Urothelium cell line (cell line): ENCODE data around the gene PPP1R9A.

Experiments
- DNase-seq: peaks from one replicate; pipeline ENCODE4 v3.0.0; 2011; ENCODE audit warnings: low spot score, mixed read lengths
- FAIRE-seq: peaks from 2 replicates; lab custom pipeline; 2011; peaks lifted over from hg19 to GRCh38; lab: Jason Lieb, UNC

Gene PPP1R9A

DNA sequence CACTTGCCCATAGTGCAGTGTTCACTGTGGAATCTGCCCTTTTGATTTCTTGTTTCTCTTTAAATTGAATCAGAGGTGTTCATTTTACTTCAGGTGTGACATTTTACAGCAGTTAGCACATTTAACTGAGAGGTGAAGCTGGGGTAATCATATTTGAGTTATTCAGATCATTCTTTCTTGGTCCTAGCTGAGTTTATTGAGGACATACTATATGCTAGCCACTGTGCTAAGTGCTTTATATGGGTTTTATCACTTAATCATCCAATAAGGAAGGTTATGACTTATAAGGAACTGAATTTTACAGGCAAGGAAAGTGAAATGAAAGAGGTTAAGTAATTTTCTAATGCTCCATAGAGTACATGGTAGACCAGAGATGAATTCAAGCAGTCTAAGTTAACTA is 337.2 kb downstream of the PPP1R9A start:
- DNase-seq (no peak), FAIRE-seq (no peak)

DNA sequence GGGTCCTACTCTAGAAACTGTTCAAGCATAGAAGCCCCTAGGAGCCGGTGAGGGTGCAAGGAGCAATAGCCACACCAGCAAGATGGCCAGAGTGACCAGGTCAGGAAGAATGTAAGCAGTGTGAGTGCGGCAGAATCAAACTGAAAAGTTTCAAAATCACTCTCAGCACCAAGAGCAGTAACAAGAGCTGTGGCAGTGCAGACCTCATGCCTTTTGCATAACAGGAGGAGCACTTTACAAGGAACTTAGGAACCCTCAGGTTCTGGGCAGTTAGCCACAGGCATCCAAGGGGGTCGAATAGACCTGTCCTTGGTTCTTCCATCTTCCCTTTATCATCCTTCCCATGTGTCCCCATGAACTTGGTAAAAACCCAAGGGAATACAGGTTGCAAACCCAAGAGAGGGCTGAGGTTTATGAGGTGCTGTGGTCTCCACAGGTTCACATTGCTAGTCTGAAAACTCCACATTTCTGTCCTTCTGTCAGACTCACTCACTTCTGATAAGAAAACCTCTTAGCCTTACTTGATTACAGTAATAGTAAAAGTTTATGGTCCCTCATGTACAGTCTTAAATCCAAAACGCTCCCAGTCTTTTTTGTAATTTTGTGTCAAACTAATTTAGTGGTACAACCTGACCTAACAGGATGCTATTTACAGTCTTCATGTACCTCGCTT is 338.6 kb downstream of the PPP1R9A start:
- no peak for DNase-seq
- no peak for FAIRE-seq

DNA sequence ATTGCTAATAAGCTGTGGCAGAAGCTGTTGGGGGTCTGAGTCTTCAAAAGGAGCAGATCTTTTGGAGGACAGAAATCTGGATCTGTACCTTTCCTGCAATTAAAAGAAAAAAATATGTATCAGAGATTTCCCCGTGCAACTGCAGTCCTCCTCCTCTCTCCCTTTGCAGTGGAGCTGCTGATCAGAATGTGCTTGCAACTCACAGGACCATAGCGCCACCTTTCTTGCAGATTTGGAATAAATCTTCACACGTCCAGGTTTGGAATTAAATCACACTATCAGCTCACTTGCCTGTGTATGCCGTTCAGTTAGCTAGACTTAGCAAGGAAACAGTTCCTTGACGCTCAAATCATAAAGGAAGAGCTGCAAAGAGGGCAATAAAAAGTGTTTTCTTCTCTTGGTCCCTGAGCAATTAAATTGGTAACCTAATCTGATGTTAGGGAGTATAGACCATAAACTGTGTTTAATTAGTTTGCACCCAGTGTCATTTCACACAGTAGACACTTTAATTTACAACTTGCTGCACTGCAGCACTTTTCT is 339.5 kb downstream of the PPP1R9A start:
- DNase-seq = peak; percentile 78
- peak; percentile 96 for FAIRE-seq

DNA sequence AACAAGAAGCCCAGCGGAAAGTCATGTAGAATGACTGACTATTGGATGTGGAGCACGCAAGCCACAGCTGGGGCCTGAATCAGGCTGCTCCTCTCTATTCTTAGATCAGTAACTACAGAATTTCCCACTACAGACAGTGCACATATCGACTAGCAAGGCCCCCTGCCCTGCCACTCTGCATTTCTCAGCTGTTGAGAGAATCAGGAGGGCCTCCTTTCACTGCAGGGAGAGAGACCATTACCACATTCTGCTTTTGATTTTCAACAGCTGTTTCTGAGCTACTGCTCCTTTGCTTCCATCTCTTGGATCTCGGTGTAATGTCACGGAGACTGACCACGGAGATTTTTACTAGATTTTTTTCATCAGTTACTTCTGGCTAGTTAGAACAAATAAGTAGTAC is 343.2 kb downstream of the PPP1R9A start:
- DNase-seq (no peak), FAIRE-seq (no peak)

DNA sequence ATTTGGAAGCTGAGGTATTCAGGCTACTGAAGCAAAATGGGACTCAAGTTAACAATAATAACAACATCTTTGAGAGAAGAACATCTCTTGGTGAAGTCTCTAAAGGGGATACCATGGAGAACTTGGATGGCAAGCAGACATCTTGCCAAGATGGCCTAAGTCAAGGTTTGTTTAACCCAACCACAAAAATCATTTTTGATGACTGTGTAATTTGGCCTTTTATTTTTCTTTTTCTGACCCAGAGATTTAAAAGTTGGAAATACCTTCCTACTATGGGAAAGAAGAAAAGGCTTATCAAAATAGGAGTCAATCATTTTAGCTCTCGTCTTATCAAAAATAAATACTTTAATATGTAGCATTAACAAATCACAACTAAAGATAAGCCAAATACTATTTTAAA is 344.6 kb downstream of the PPP1R9A start:
- FAIRE-seq (no peak), DNase-seq (no peak)

DNA sequence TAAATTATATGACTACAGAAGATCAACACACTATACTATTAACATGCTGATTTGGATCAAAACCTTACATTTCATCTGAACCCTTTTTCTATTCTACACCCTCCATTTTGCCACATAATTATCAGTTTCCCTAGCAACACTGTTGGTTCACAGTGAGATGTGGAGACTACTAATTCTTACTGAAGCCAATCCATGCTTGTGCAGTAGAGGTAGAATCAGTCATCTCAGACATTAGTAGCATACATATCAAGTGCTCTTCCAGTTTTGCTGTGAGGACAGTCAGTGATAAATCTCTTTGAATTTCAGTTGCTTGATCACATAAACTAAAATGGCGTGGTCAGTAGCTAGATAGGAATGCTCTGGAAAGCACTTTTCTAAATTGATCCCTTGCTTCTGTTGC is 346.6 kb downstream of the PPP1R9A start:
- FAIRE-seq (peak; percentile 27), DNase-seq (no peak)

DNA sequence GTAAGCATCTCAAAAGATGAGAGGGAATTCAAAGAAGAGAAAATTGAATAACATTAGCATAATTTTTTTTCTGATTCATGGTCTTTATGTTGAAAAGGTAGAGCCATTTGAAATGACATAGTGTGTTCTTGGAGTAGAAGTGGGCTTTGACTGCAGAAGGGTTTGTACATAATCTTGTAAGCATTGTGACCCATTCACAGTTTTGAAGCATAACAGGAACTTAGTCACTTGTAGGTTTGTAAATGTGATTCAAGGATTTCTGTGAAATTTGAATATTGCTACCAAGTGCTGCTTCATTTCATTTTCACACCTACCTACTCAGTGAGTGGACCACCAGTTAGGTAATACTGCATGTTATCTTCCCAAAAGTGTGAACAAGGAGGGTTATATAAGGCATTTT is 348.3 kb downstream of the PPP1R9A start:
- FAIRE-seq (no peak), DNase-seq (no peak)

DNA sequence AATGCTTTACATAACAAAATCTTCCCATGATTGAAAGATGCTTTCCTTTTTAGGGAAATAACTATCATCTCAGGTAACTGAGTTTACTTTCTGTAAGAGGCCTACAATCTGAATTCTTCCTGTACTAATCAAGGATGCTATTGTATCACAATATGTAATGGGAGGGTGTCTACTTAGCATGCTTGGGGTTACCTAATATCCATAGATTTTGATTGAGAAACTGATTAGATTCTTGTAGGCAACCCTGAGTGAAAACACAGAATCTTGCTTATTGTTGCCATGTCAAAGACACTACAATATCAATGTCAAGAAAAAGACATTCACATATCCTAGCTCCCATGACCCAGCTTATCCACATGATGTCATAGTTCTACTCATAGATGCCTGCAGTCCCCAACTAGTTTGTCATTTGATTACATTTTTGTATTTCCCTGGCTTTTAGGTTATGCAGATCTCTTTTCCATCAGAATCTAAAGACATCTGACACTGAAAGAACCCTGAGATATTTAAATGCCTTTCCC is 354.6 kb downstream of the PPP1R9A start:
- FAIRE-seq (no peak), DNase-seq (no peak)

DNA sequence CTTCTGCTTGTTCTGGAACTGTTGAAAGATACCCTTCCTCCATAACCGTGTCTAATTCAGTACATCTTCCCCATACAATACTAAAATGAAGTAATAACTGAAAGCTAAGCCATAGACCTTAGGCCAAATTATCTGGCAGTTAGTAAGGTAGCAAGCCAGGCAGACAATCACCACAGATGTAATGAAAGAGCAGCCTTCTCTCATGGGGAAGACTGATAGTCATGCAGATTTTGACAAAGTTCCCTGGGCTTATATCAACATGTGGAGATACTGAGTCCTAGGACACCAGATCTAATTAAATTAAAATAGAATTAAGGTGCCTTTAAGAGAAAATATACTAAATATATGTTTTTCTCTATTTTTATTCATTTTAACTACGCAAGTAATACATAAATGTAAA is 355.5 kb downstream of the PPP1R9A start:
- DNase-seq (no peak), FAIRE-seq (no peak)

DNA sequence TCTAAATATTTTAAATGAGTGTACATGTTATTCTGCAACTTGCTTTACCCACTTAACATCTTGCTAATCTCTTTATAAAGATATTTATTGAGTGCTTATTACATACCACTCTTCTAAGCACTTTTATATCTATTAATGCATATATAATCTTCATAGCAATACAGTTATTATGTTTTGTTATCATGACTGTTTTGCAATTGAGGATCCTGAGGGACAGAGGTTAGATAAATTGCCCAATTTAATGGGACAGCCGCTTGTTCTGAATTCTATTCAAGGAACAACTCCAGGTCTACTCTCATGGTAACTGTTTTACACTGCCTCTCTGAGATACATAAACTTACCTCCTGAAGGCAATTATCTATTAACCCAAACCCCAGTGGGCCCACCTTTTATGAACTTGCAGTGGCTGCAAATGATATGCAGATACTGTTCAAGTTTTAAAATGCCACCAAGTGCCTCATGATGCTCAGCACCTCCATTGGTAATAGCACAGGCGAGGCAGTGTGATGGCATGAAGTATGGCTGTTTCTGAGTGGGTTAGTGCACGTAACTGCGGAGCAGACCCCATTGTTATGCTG is 356.5 kb downstream of the PPP1R9A start:
- no peak for DNase-seq
- FAIRE-seq = peak; percentile 79

DNA sequence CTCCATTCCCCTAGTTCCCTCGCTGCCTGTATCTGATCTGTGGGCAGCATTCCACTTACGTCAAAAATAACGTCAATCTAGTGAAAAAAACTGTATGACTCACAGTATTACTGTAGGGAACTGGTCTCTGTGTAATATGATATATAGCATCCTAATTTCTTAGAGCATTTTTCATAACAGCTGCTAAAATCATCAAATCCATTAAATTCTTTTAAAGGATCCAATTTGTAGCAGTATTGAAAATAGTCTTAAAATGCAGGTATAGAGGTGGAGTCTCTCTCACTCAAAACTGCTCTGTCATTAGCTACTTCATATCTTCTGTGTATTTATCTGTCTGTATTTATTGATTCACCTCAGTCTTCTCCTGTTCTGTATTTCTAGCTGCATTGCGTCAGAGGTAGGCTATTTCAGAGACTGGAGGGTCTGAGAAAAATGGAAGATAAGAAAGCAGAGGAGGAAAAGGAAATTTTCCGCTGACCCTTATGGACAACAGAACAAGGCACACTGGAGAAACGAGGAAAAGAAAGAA is 357.0 kb downstream of the PPP1R9A start:
- no peak for FAIRE-seq
- peak; percentile 57 for DNase-seq

DNA sequence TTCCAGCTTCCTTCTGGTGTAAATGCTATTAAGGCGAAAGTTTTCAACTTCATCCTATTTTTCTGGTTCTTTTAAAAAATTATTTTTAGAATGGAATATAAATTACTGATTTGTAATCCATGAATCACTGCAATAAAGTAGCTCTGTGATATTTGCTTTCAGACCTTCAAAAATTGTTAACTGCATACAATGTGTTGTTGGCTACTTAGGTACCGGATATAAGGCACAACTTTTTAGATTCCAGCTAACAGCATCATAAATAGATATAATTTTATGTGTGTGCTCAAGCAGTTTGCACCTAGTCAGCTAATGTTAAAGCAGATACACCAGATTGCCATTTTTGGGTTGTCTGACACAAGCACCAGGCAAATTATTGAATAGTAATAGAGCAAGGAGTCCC is 358.2 kb downstream of the PPP1R9A start:
- no peak for FAIRE-seq
- DNase-seq = no peak

DNA sequence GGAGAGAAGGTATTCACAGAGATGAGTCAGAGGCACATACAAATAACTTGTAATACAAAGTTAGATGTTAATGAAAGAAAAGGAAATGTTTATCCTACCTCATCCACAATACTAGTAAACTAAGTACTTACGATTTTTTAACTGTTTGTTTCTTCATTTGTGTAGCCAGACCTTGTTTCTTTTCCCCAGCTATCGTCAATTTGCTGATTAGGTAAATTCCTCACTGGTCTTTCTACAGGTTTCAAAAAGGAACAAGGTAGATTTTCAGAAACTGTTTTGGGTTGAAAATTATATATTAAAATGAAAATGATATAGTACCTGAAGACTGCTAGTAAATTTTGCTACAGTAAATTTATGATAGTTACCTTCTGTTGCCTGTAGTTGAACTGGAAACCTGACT is 360.4 kb downstream of the PPP1R9A start:
- DNase-seq (no peak), FAIRE-seq (no peak)

DNA sequence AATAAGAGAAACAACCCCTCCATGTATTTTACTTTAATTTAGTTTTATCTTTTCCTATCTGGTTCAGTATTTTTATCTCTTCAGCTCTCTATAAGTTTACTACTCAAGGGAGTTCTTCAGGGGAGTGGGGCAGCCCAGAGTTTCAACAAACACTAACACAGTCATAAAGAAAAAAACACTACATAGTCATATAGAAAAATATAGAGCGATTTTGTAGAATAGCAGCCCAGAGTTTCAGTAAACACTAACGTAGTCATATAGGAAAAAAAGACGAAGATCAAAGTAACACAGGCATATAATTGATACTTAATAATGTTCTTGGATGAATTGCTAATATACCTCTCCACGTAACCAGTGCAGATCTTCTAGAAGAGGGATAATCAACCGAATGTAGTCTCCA is 362.2 kb downstream of the PPP1R9A start:
- DNase-seq = no peak
- no peak for FAIRE-seq

DNA sequence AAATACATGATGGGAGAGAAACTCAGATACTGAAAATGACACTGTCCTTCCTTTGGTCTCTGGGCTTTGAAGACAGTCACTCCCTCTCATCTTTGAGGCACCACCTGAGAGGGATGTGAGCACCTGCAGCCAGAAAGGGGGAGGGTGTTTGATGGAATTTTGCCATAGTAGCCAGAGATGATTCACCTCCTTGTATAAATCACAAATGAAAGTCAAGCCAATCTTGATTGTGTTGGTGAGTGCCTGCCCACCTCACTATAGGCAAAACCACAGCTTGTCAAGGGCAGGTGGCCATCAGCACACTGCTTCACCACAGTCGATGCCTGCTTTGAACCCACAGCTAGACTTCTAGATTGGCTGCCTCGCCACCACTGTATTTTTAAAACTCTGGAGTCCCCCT is 368.7 kb downstream of the PPP1R9A start:
- FAIRE-seq = no peak
- DNase-seq = peak; percentile 41

DNA sequence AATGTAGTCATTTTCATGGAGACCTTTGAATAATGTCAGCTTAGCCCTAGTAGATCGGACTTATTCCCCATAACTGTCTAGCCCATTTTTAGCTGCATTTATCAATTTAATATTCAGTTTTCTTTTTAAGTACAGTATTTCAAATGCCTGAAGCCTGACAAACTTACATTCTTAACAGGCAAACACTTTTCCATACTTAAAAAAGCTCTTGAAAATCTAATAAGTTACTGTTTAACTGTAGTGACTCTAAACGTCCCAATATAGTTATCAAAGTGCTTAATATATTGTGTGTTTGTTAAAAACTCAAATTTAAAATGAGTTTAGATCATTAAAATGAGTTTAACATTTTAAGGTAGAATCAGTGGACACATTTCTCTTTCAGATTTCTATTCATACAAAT is 372.0 kb downstream of the PPP1R9A start:
- FAIRE-seq = no peak
- no peak for DNase-seq

DNA sequence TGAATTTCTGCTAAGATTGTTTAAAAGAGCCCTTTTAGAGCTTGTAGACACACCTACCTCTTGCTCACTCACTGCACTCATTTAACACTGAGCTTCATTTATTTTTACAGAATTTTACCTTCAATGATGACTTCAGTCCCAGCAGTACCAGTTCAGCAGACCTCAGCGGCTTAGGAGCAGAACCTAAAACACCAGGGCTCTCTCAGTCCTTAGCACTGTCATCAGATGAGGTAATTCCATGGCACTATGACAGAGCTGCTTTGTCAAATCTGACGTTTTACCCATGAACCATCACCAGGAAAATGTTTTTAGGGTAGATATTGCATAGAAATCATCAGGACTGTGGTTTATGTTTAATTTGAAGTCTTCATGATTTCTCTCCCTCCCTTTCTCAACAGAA is 378.7 kb downstream of the PPP1R9A start:
- DNase-seq (no peak), FAIRE-seq (no peak)

DNA sequence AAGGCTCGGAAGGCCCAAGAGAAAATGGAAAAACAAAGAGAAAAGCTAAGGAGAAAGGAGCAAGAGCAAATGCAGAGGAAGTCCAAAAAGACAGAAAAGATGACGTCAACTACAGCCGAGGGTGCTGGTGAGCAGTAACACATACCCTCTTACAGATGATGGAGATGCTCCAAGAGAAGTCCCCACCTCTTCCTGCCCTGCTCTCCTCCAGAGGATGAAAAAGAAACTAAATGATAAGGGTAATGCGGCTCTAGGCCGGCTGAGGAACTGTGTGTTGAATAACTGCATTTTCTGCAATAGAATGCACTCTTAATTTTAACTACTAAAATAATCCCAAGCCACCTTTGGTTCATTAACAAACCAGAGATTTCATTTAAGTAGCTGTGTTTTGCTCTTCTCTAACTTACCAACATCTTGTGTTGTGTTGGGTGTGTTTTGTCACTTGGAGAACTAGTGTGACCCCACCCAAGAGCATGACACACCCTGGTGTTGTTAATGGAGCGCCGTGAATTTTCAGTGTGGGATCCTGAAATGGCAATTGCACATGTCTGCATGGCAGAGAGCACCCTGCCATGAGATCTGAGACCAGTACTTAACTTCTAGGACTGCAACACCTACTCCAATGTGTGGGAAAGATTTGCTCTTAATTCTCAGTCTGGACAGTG is 382.9 kb downstream of the PPP1R9A start:
- FAIRE-seq (peak; percentile 42), DNase-seq (no peak)

DNA sequence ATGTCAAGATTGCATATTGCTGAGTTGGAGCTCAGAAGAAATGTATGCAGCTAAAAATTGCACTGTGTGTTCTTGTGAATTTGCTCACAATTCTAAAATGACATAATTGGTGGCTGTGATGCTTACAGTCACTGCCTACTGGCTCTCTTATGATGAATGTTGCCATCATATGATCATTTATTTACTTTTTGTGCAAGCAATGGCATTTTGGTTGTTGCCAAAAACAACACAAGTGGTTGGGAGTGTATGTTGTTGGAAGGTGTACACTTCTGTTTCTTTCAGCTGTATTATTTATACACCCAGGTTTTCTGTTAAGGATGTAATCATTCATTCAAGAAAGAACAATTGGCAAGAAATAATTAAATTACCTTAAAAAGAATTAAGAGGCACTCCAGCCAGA is 388.0 kb downstream of the PPP1R9A start:
- FAIRE-seq (no peak), DNase-seq (no peak)

DNA sequence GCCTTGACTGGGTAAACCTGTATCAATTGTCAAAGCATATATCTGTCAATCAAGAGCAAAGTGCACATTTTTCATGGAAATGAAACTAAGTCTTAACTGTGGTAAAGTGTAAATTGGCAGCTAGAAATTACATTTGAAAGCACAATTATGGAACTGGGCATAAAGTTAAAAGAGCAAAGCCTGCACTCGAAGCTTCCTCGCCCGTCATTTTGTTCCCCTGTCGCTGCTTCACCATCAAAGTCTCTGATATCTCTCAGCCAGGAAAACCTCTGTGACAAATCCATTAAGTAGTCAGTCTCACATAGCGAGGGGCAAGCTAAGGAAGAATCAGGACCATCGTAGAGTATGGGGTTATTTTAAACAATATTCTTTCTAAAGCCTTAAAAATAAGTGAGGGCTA is 389.1 kb downstream of the PPP1R9A start:
- FAIRE-seq (no peak), DNase-seq (no peak)

DNA sequence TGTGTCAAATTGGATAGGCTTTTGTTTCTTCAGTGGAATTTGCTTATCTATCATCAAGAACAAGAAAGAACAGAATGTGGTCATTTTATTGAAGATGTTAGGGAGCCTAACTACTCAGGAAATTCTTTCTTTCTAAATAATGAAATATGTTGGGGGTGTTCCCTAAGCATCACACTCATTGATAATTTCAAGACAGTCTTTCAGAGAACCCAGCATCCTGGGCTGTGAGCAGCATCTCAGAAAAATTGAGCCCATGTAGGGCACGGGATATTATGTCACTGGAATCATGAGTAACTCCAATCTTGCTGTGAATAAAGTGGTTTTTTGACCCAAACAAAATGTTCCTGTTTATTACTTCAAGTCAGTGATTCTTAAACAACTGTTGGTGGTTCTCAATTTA is 389.6 kb downstream of the PPP1R9A start:
- FAIRE-seq (no peak), DNase-seq (no peak)

DNA sequence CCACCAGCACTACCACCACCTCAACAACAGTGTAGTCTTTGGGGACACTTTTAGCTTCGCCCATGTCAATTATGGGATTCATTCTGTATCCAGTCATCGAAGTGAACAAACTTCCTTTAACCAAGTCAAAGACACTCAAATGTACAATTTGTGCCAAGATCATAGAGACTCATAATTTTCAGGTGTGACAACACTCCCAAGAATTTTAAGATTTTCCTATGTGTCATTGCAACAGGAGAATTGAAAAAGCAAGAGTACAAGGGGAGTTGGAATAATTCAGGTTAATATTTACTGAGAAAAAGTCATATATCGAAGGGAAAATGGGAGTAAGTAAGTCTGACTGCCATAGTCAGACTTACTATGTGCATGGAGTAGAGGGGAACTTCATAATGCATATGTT is 390.7 kb downstream of the PPP1R9A start:
- DNase-seq (no peak), FAIRE-seq (no peak)
